Liver (tissue), 9 donors: Measurements from ENCODE around the gene MMP21. TPM values are rescaled to one million over a fixed set of nuclear protein-coding genes. Genes with fewer than 3 reads are reported as not detected.

ENCODE experiments used
- DNase-seq: peaks from one replicate; pipeline ENCODE4 v3.0.0-alpha.2; 2017; ENCODE audit warnings: low spot score
- H3K27ac ChIP-seq, 2 donors: one replicate each; pipeline ENCODE4 v1.7.0; 2013; ENCODE audit warnings: inconsistent platforms in 2 of 2, low read length in 2 of 2, control low read depth in 1 of 2, low read depth in 1 of 2, mild to moderate bottlenecking in 1 of 2
- H3K27me3 ChIP-seq, 4 donors: one replicate each; pipeline versions ENCODE4 v1.6.1 to v1.7.0; 2013; ENCODE audit warnings: low read length in 3 of 4, inconsistent platforms in 1 of 4, mild to moderate bottlenecking in 1 of 4, moderate library complexity in 1 of 4; ENCODE audit not compliant: control insufficient read depth in 4 of 4, insufficient read depth in 4 of 4
- H3K36me3 ChIP-seq, 4 donors: one replicate each; pipeline versions ENCODE4 v1.6.1 to v1.7.0; 2013; ENCODE audit warnings: low read length in 3 of 4, mild to moderate bottlenecking in 3 of 4, low read depth in 1 of 4, moderate library complexity in 1 of 4; ENCODE audit not compliant: control insufficient read depth in 4 of 4, insufficient read depth in 3 of 4
- H3K4me1 ChIP-seq, 4 donors: one replicate each; pipeline versions ENCODE4 v1.6.1 to v1.7.0; 2013; ENCODE audit warnings: low read length in 3 of 4, mild to moderate bottlenecking in 3 of 4, moderate library complexity in 1 of 4; ENCODE audit not compliant: control insufficient read depth in 4 of 4, insufficient read depth in 4 of 4
- H3K4me3 ChIP-seq, 3 donors: one replicate each; pipeline versions ENCODE4 v1.6.1 to v1.7.0; 2013; ENCODE audit warnings: low read length in 3 of 3, control low read depth in 1 of 3, low read depth in 1 of 3, mild to moderate bottlenecking in 1 of 3
- H3K9ac ChIP-seq, 2 donors: one replicate each; pipeline ENCODE4 v1.7.0; 2013; ENCODE audit warnings: low read length in 2 of 2, mild to moderate bottlenecking in 2 of 2, moderate library complexity in 2 of 2, control low read depth in 1 of 2, low read depth in 1 of 2
- H3K9me3 ChIP-seq, 4 donors: one replicate each; pipeline versions ENCODE4 v1.6.1 to v1.7.0; 2013; ENCODE audit warnings: low read length in 3 of 4; ENCODE audit not compliant: control insufficient read depth in 4 of 4
- ATF3 ChIP-seq: IDR thresholded peaks from 2 replicates; pipeline ENCODE4 v1.6.1; 2016; ENCODE audit warnings: antibody characterized with exemption
- CTCF ChIP-seq: fragments of 150-350 bp; IDR thresholded peaks from 2 replicates; pipeline ENCODE4 v1.5.1; 2017; ENCODE audit warnings: improper control_type of control experiment, low read depth, low read length; ENCODE audit not compliant: missing input control
- EGR1 ChIP-seq, 2 donors: IDR thresholded peaks; 2 replicates each; pipeline ENCODE4 v1.6.1; 2016 to 2018; ENCODE audit warnings: antibody characterized with exemption in 2 of 2, low read depth in 2 of 2
- FOXA1 ChIP-seq: IDR thresholded peaks from 2 replicates; pipeline ENCODE4 v1.6.1; 2016; ENCODE audit warnings: antibody characterized with exemption
- FOXA2 ChIP-seq: IDR thresholded peaks from 2 replicates; pipeline ENCODE4 v1.6.1; 2016; ENCODE audit warnings: antibody characterized with exemption
- GABPA ChIP-seq, 2 donors: IDR thresholded peaks in 1 of 2; conservative IDR thresholded peaks in 1 of 2; 2 replicates each; pipeline ENCODE4 v1.6.1; 2016; ENCODE audit warnings: antibody characterized with exemption in 2 of 2, mild to moderate bottlenecking in 1 of 2, moderate library complexity in 1 of 2
- HNF4A ChIP-seq, 2 donors: conservative IDR thresholded peaks; 2 replicates each; pipeline ENCODE4 v1.6.1; 2016; ENCODE audit warnings: antibody characterized with exemption in 2 of 2, mild to moderate bottlenecking in 2 of 2
- HNF4G ChIP-seq: IDR thresholded peaks from 2 replicates; pipeline ENCODE4 v1.6.1; 2016; ENCODE audit warnings: antibody characterized with exemption
- JUND ChIP-seq, 2 donors: IDR thresholded peaks; 2 replicates each; pipeline ENCODE4 v1.6.1; 2016; ENCODE audit warnings: antibody characterized with exemption in 2 of 2
- NR2F2 ChIP-seq: IDR thresholded peaks from 2 replicates; pipeline ENCODE4 v1.6.1; 2016; ENCODE audit warnings: antibody characterized with exemption
- RAD21 ChIP-seq, 2 donors: IDR thresholded peaks; 2 replicates each; pipeline ENCODE4 v1.6.1; 2016; ENCODE audit warnings: antibody characterized with exemption in 2 of 2, mild to moderate bottlenecking in 2 of 2
- REST ChIP-seq: IDR thresholded peaks from 2 replicates; pipeline ENCODE4 v1.6.1; 2016; ENCODE audit warnings: antibody characterized with exemption, mild to moderate bottlenecking
- RXRA ChIP-seq, 2 donors: IDR thresholded peaks; 2 replicates each; pipeline ENCODE4 v1.6.1; 2017 to 2018; ENCODE audit warnings: antibody characterized with exemption in 2 of 2, mild to moderate bottlenecking in 1 of 2
- SP1 ChIP-seq: IDR thresholded peaks from 2 replicates; pipeline ENCODE4 v1.6.1; 2018; ENCODE audit warnings: antibody characterized with exemption, mild to moderate bottlenecking
- TAF1 ChIP-seq: conservative IDR thresholded peaks from 2 replicates; pipeline ENCODE4 v1.6.1; 2016; ENCODE audit warnings: antibody characterized with exemption, mild to moderate bottlenecking
- YY1 ChIP-seq: IDR thresholded peaks from 2 replicates; pipeline ENCODE4 v1.6.1; 2016; ENCODE audit warnings: antibody characterized with exemption, mild to moderate bottlenecking
- WGBS: extraction: QIAGEN DNeasy Blood & Tissue Kit; methylation state at CpG from one replicate; pipeline ENCODE4 v1.1.7; 2013; 5-methylcytosine and 5-hydroxymethylcytosine counted together
- polyA plus RNA-seq, 2 donors: library from polyadenylated mRNA; stranded (reverse) in 1 of 2; unstranded in 1 of 2; fragments of 200-250 nt in 1 of 2; fragments of >200 nt in 1 of 2; fragmentation: Nextera tagmentation in 1 of 2; extraction: Ambion mirVana in 1 of 2; gene quantifications; one replicate each; pipeline versions ENCODE4 v1.2.1 to v1.2.3, GENCODE V29; 2013 to 2015
- total RNA-seq, 2 donors: library from RNA; depleted of rRNA; stranded (reverse); fragments of >200 nt; gene quantifications; one replicate each; pipeline ENCODE4 v1.2.3, GENCODE V29; 2014
- TF ChIP-seq, protein P1 (sequence below): IDR thresholded peaks from 2 replicates; pipeline ENCODE4 v1.6.1; 2016; ENCODE audit warnings: antibody characterized with exemption
- donor health status: healthy.
- donor health status: healthy.
- donor health status: healthy.
- donor health status: healthy.
- donor health status: healthy.

MMP21 gene
- total and polyA plus RNA-seq, 4 donors: 0.03 to 0.37 (median 0.17) TPM; not detected in 1

DNA sequence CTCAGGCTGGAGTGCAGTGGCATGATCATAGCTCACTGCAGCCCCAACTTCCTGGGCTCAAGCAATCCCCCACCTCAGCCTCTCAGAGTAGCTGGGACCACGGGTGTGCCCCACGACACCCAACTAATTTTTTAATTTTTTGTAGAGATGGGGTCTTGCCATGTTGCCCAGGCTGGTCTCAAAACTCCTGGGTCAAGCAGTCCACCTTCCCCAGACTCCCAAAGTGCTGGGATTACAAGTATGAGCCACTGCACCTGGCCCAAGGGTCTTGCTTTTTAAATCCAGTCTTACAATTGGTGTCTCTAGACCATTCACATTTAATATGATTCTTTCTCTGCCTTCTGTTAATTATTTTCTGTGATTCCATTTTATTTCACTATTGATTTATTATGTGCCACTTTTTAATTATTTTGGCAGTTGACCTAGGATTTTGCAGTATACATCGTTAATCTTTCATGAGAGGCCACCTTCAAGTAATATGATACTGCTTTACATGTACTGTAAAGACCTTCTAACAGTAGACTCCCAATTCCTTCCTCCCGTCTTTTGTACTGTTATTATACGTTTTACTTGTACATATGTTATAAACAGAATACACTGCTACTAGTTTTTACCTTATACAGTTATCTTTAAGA is 18.7 kb downstream of the MMP21 start:
- H3K36me3 ChIP-seq: peaks cover 5 to 54% (median 44%) of the 10 kb centered on the region in 4 donors
- H3K9me3 ChIP-seq: no peaks in the 10 kb centered on the region
- H3K4me3 ChIP-seq: no peak overlapping the region
- no peak overlapping the region for H3K27ac ChIP-seq
- no peaks in the 10 kb centered on the region for H3K4me1 ChIP-seq
- WGBS: 98% methylated on average over 5 of the region's 5 CpGs
- no peak for DNase-seq
- no peak for TF ChIP-seq FOXA1
- TF ChIP-seq SP1: no peak
- TF ChIP-seq TAF1: no peak
- TF ChIP-seq FOXA2: no peak
- TF ChIP-seq NR2F2: no peak
- TF ChIP-seq YY1: no peak
- TF ChIP-seq RAD21 (IDR thresholded peaks at IDR 0.05): no peak
- no peak for TF ChIP-seq HNF4A (conservative IDR thresholded peaks at IDR 0.05)
- no peaks in the 10 kb centered on the region for H3K27me3 ChIP-seq
- no peak overlapping the region for H3K9ac ChIP-seq

GRCh38 chr10:125756196-125756595 is 19.4 kb downstream of the MMP21 start:
- H3K36me3 ChIP-seq: peaks cover 5 to 60% (median 49%) of the 10 kb centered on the region in 4 donors
- no peak overlapping the region for H3K4me3 ChIP-seq
- TF ChIP-seq ATF3 (no peak), CTCF (no peak), REST (no peak), HNF4A (conservative IDR thresholded peaks at IDR 0.05) (no peak), FOXA1 (no peak), HNF4G (no peak), GABPA (IDR thresholded peaks at IDR 0.05 in 1 of 2, conservative IDR thresholded peaks at IDR 0.05 in 1 of 2) (no peak), RAD21 (IDR thresholded peaks at IDR 0.05) (no peak), YY1 (no peak), JUND (IDR thresholded peaks at IDR 0.05) (no peak), FOXA2 (no peak), SP1 (no peak), RXRA (IDR thresholded peaks at IDR 0.05) (no peak), EGR1 (IDR thresholded peaks at IDR 0.05; ENCODE audit: low read depth in 2 of 2) (no peak), NR2F2 (no peak), TAF1 (no peak)
- TF ChIP-seq, protein P1, sequence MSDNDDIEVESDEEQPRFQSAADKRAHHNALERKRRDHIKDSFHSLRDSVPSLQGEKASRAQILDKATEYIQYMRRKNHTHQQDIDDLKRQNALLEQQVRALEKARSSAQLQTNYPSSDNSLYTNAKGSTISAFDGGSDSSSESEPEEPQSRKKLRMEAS: no peak
- no peaks in the 10 kb centered on the region for H3K9me3 ChIP-seq
- DNase-seq: no peak
- H3K4me1 ChIP-seq: no peaks in the 10 kb centered on the region
- H3K27ac ChIP-seq: no peak overlapping the region
- no peak overlapping the region for H3K9ac ChIP-seq
- no peaks in the 10 kb centered on the region for H3K27me3 ChIP-seq
- whole genome bisulfite sequencing: 71% methylated on average over 5 of the region's 5 CpGs
